Astrocyte of the hippocampus (primary cell): ENCODE results near the gene ARMC5.
"Not testable (repeated sequence)": the region's sequence is repeated elsewhere in the genome, so short reads cannot be mapped to it uniquely, and the experiment has no call there.

Source experiments
- DNase-seq: peaks from one replicate; pipeline ENCODE4 v3.0.0; 2011; ENCODE audit warnings: low read depth, low spot score

ARMC5 gene

GRCh38 chr16:31458844-31459686 is at the start of gene ARMC5:
TSS of gene ARMC5 (plus strand) at chr16:31459501. CDS start at chr16:31459525, 24 bp downstream.
- DNase-seq = peak; percentile 99

GRCh38 chr16:31410082-31410481 is 49.2 kb upstream of the ARMC5 start:
- no peak for DNase-seq

- DNase-seq = no peak
Observed at GRCh38 chr16:31411024-31411844, 48.1 kb upstream of the ARMC5 start.

GRCh38 chr16:31412750-31413149 is 46.6 kb upstream of the ARMC5 start:
- DNase-seq = no peak

GRCh38 chr16:31413381-31413780 is 45.9 kb upstream of the ARMC5 start:
- no peak for DNase-seq

- no peak for DNase-seq
Observed at GRCh38 chr16:31413943-31414342, 45.4 kb upstream of the ARMC5 start.

- DNase-seq = no peak
Observed at GRCh38 chr16:31414706-31415105, 44.6 kb upstream of the ARMC5 start.

GRCh38 chr16:31416371-31416770 is 42.9 kb upstream of the ARMC5 start:
- no peak for DNase-seq

GRCh38 chr16:31417036-31417435 is 42.3 kb upstream of the ARMC5 start:
- not testable (repeated sequence) for DNase-seq

- no peak for DNase-seq
Observed at GRCh38 chr16:31417916-31418315, 41.4 kb upstream of the ARMC5 start.

- no peak for DNase-seq
Observed at GRCh38 chr16:31420037-31420436, 39.3 kb upstream of the ARMC5 start.

GRCh38 chr16:31421587-31421986 is 37.7 kb upstream of the ARMC5 start:
- DNase-seq = no peak

GRCh38 chr16:31423241-31423640 is 36.1 kb upstream of the ARMC5 start:
- no peak for DNase-seq

- no peak for DNase-seq
Observed at GRCh38 chr16:31423801-31424200, 35.5 kb upstream of the ARMC5 start.

GRCh38 chr16:31427441-31428278 is 31.6 kb upstream of the ARMC5 start:
- peak; percentile 43 for DNase-seq

- no peak for DNase-seq
Observed at GRCh38 chr16:31428279-31428597, 31.1 kb upstream of the ARMC5 start, which contains the start of gene COX6A2. TSS of gene COX6A2 (minus strand) at chr16:31428360. CDS start at chr16:31428325, 35 bp downstream.

GRCh38 chr16:31428638-31429247 is 30.6 kb upstream of the ARMC5 start:
- no peak for DNase-seq

GRCh38 chr16:31429314-31429713 is 30.0 kb upstream of the ARMC5 start:
- DNase-seq = no peak

- no peak for DNase-seq
Observed at GRCh38 chr16:31429796-31430195, 29.5 kb upstream of the ARMC5 start.

- DNase-seq = no peak
Observed at GRCh38 chr16:31430380-31431052, 28.8 kb upstream of the ARMC5 start.
